SK-N-SH (cell line): ENCODE data around the gene PRKRIP1. TPM values are rescaled to one million over a fixed set of nuclear protein-coding genes. Genes with fewer than 3 reads are reported as not detected.

Experiments
- CTCF ChIA-PET: fragments of 300-600, 350-600 bp; formaldehyde crosslinking; extraction: SDS; loops from one replicate; lab custom pipeline; 2021; lab: Yijun Ruan, JAX
- POLR2A ChIA-PET: fragments of 350-600 bp; sonication (Branson Sonifier 250); formaldehyde crosslinking; extraction: SDS; loops from one replicate; lab custom pipeline; 2020; ENCODE audit warnings: antibody characterized with exemption, inconsistent platforms; lab: Yijun Ruan, JAX
- DNase-seq: peaks from one replicate; pipeline ENCODE4 v3.0.0; 2012
- H2AFZ ChIP-seq: fragments of 200-600 bp; sonication (generic); 2 replicates; pipeline ENCODE4 v1.8.1; 2016; ENCODE audit warnings: antibody characterized with exemption, mild to moderate bottlenecking, low read depth
- H3F3A ChIP-seq: fragments of 200-600 bp; sonication (generic); replicated peaks from 2 replicates; pipeline ENCODE3; 2016; ENCODE audit warnings: antibody characterized with exemption, mild to moderate bottlenecking; ENCODE audit not compliant: insufficient read depth
- H3K27ac ChIP-seq, 2 experiments: fragments of 200-500 bp in 1 of 2; fragments of 200-600 bp in 1 of 2; sonication (Bioruptor generic) in 1 of 2; sonication (generic), shearing (Covaris generic) in 1 of 2; 2 replicates each; pipeline versions ENCODE4 v1.5.1 to v1.6.1; 2014 to 2016; ENCODE audit warnings: low read depth in 2 of 2, inconsistent platforms in 1 of 2, low read length in 1 of 2, mild to moderate bottlenecking in 1 of 2, mixed read lengths in 1 of 2
- H3K27me3 ChIP-seq: fragments of 200-600 bp; sonication (generic), shearing (Covaris generic); 2 replicates; pipeline ENCODE4 v1.6.1; 2016; ENCODE audit warnings: mixed run types; ENCODE audit not compliant: insufficient read depth
- H3K36me3 ChIP-seq, 2 experiments: fragments of 200-500 bp in 1 of 2; fragments of 200-600 bp in 1 of 2; sonication (Bioruptor generic) in 1 of 2; sonication (generic) in 1 of 2; replicated peaks in 1 of 2; 2 replicates each; pipeline versions ENCODE3 to v1.5.1; 2014 to 2016; ENCODE audit warnings: low read length in 1 of 2, mild to moderate bottlenecking in 1 of 2; ENCODE audit not compliant: insufficient read depth in 2 of 2, control insufficient read depth in 1 of 2
- H3K4me1 ChIP-seq, 2 experiments: fragments of 200-500 bp in 1 of 2; fragments of 200-600 bp in 1 of 2; sonication (Bioruptor generic) in 1 of 2; sonication (generic), shearing (Covaris generic) in 1 of 2; 2 replicates each; pipeline versions ENCODE4 v1.5.1 to v1.6.1; 2014 to 2016; ENCODE audit warnings: low read depth in 1 of 2, low read length in 1 of 2, mixed run types in 1 of 2; ENCODE audit not compliant: insufficient read depth in 2 of 2, control insufficient read depth in 1 of 2
- H3K4me2 ChIP-seq: fragments of 200-600 bp; sonication (generic), shearing (Covaris generic); 2 replicates; pipeline ENCODE4 v1.6.1; 2017; ENCODE audit warnings: mixed run types
- H3K4me3 ChIP-seq, 2 experiments: fragments of 200-500 bp in 1 of 2; fragments of 200-600 bp in 1 of 2; sonication (Bioruptor generic) in 1 of 2; sonication (generic), shearing (Covaris generic) in 1 of 2; 2 replicates each; pipeline versions ENCODE4 v1.5.1 to v1.8.1; 2014 to 2016; ENCODE audit warnings: low read depth in 2 of 2, inconsistent platforms in 1 of 2, low read length in 1 of 2, mild to moderate bottlenecking in 1 of 2, mixed read lengths in 1 of 2, moderate library complexity in 1 of 2
- H3K79me2 ChIP-seq: fragments of 200-600 bp; sonication (generic); 2 replicates; pipeline ENCODE4 v1.8.1; 2017; ENCODE audit warnings: mild to moderate bottlenecking; ENCODE audit not compliant: insufficient read depth
- H3K9ac ChIP-seq: fragments of 200-600 bp; sonication (generic); 2 replicates; pipeline ENCODE4 v1.6.1; 2017; ENCODE audit warnings: mixed run types
- H3K9me2 ChIP-seq: fragments of 200-600 bp; sonication (generic); 2 replicates; pipeline ENCODE4 v1.6.1; 2017; ENCODE audit warnings: mixed run types
- H3K9me3 ChIP-seq: fragments of 200-600 bp; sonication (generic); 2 replicates; pipeline ENCODE4 v1.6.1; 2017; ENCODE audit warnings: mixed run types, mild to moderate bottlenecking, moderate library complexity
- H4K20me1 ChIP-seq: fragments of 200-600 bp; sonication (generic); 2 replicates; pipeline ENCODE4 v1.6.1; 2017; ENCODE audit warnings: mild to moderate bottlenecking, mixed run types; ENCODE audit not compliant: insufficient read depth
- ELF1 ChIP-seq: IDR thresholded peaks from 2 replicates; pipeline ENCODE4 v1.4.0; 2012
- EZH2phosphoT487 ChIP-seq: fragments of 200-600 bp; sonication (generic); IDR thresholded peaks from 2 replicates; pipeline ENCODE4 v1.6.1; 2017; ENCODE audit warnings: low read depth, mixed run types, mild to moderate bottlenecking, antibody characterized with exemption, moderate library complexity, borderline replicate concordance
- FOSL2 ChIP-seq: IDR thresholded peaks from 2 replicates; pipeline ENCODE4 v1.4.0; 2012; ENCODE audit warnings: low read depth, mild to moderate bottlenecking, moderate library complexity, borderline replicate concordance
- FOXJ3 ChIP-seq: sonication (generic); formaldehyde crosslinking; IDR thresholded peaks from 2 replicates; pipeline ENCODE4 v1.5.1; 2020; ENCODE audit warnings: mild to moderate bottlenecking, missing genetic modification reagents
- GABPA ChIP-seq: IDR thresholded peaks from 2 replicates; pipeline ENCODE4 v1.4.0; 2012; ENCODE audit warnings: low read depth, mild to moderate bottlenecking
- MEF2A ChIP-seq: IDR thresholded peaks from 2 replicates; pipeline ENCODE4 v1.4.0; 2012; ENCODE audit warnings: low read depth, borderline replicate concordance
- NFIC ChIP-seq: IDR thresholded peaks from 2 replicates; pipeline ENCODE4 v1.4.0; 2012; ENCODE audit warnings: borderline replicate concordance
- POLR2AphosphoS5 ChIP-seq: IDR thresholded peaks from 2 replicates; pipeline ENCODE4 v1.6.1; 2012; ENCODE audit warnings: low read depth, low read length
- RAD21 ChIP-seq: IDR thresholded peaks from 2 replicates; pipeline ENCODE4 v1.6.1; 2012; ENCODE audit warnings: mild to moderate bottlenecking, low read length
- RXRA ChIP-seq: IDR thresholded peaks from 2 replicates; pipeline ENCODE4 v1.4.0; 2012; ENCODE audit warnings: low read depth, mild to moderate bottlenecking, borderline replicate concordance
- SMC3 ChIP-seq: IDR thresholded peaks from 2 replicates; pipeline ENCODE4 v1.6.1; 2012; ENCODE audit warnings: low read depth, low read length, improper control_type of control experiment
- TAF1 ChIP-seq: IDR thresholded peaks from 2 replicates; pipeline ENCODE4 v1.6.1; 2012; ENCODE audit warnings: low read depth, mild to moderate bottlenecking, low read length, moderate library complexity, borderline replicate concordance
- TCF12 ChIP-seq: IDR thresholded peaks from 2 replicates; pipeline ENCODE4 v1.4.0; 2012
- WGBS: methylation state at CpG from one replicate; pipeline ENCODE4 v1.1.6; 2017; ENCODE audit warnings: low lambda C conversion rate; 5-methylcytosine and 5-hydroxymethylcytosine counted together
- polyA plus RNA-seq, 3 experiments: library from polyadenylated mRNA; depleted of rRNA; stranded (reverse); fragments of >200 nt; gene quantifications; 2 replicates each; pipeline ENCODE4 v1.2.3, GENCODE V29; 2012
- TF ChIP-seq, protein P1 (sequence below): fragments of 150-350 bp; IDR thresholded peaks from 2 replicates; pipeline ENCODE4 v1.6.1; 2017; ENCODE audit warnings: antibody characterized with exemption, low read length, low read depth, borderline replicate concordance
- TF ChIP-seq, protein P2 (sequence below): IDR thresholded peaks from 2 replicates; pipeline ENCODE4; 2012
- TF ChIP-seq, protein P3 (sequence below): fragments of 150-350 bp; IDR thresholded peaks from 2 replicates; pipeline ENCODE4 v1.6.1; 2016; ENCODE audit warnings: mild to moderate bottlenecking, low read depth, low read length
- TF ChIP-seq, protein P4 (sequence below): IDR thresholded peaks from 2 replicates; pipeline ENCODE4 v1.4.0; 2012; ENCODE audit warnings: low read depth
- TF ChIP-seq, protein P5 (sequence below): IDR thresholded peaks from 2 replicates; pipeline ENCODE4 v1.4.0; 2012; ENCODE audit warnings: low read depth, borderline replicate concordance

PRKRIP1 gene
- polyA plus RNA-seq, 1 of the 3 experiments (the other 2 are of a cell fraction) = 41.2 TPM

DNA sequence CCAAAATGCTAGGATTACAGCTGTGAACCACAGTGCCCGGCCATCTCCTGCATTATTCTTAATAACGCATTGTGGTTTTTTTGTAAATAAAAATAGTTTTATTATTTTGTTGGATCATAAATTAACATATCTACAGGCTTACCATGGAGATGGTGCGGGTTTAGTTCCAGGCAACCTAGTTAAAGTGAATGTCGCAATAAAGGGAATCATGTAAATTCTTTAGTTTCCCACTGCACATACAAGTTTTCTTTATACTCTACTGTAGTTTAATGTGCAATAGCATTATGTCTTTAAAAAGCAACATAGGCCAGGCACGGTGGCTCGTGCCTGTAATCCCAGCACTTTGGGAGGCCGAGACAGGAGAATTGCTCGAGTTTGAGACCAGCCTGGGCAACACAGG lies 2.4 kb downstream of the PRKRIP1 start:
- no peak for DNase-seq
- Histone ChIP-seq H2AFZ (no peak overlapping the region), H3K9me3 (no peaks in the 10 kb centered on the region), H3K4me2 (no peak overlapping the region), H3K79me2 (peaks cover 34% of the 10 kb centered on the region), H3K9me2 (no peaks in the 10 kb centered on the region), H3F3A (peaks cover 40% of the 10 kb centered on the region), H3K9ac (no peak overlapping the region), H4K20me1 (no peaks in the 10 kb centered on the region), H3K36me3 (peaks cover 31 to 58% of the 10 kb centered on the region in 2 experiments), H3K27me3 (no peaks in the 10 kb centered on the region), H3K4me1 (peaks cover 0 to 7% of the 10 kb centered on the region in 2 experiments; a peak in 2 of 4 replicates), H3K4me3 (no peak overlapping the region), H3K27ac (no peak overlapping the region)
- CTCF ChIA-PET = interaction anchor here (1.0 to 18.3 kb wide), 4 partner anchors 8 to 115 kb away, joined by 3 to 421 read pairs (median 4); partner anchors contain the start of genes ORAI2 and SH2B2
- TF ChIP-seq SMC3 (no peak), GABPA (no peak), NFIC (no peak), MEF2A (no peak), EZH2phosphoT487 (no peak), POLR2AphosphoS5 (no peak), RAD21 (no peak), ELF1 (no peak), FOXJ3 (CRISPR knock-in tag) (no peak), TAF1 (no peak), FOSL2 (no peak), TCF12 (no peak), RXRA (no peak)
- TF ChIP-seq, protein P1, sequence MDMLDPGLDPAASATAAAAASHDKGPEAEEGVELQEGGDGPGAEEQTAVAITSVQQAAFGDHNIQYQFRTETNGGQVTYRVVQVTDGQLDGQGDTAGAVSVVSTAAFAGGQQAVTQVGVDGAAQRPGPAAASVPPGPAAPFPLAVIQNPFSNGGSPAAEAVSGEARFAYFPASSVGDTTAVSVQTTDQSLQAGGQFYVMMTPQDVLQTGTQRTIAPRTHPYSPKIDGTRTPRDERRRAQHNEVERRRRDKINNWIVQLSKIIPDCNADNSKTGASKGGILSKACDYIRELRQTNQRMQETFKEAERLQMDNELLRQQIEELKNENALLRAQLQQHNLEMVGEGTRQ = no peak
- TF ChIP-seq, protein P2, sequence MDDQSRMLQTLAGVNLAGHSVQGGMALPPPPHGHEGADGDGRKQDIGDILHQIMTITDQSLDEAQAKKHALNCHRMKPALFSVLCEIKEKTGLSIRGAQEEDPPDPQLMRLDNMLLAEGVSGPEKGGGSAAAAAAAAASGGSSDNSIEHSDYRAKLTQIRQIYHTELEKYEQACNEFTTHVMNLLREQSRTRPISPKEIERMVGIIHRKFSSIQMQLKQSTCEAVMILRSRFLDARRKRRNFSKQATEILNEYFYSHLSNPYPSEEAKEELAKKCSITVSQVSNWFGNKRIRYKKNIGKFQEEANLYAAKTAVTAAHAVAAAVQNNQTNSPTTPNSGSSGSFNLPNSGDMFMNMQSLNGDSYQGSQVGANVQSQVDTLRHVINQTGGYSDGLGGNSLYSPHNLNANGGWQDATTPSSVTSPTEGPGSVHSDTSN = no peak
- TF ChIP-seq, protein P3, sequence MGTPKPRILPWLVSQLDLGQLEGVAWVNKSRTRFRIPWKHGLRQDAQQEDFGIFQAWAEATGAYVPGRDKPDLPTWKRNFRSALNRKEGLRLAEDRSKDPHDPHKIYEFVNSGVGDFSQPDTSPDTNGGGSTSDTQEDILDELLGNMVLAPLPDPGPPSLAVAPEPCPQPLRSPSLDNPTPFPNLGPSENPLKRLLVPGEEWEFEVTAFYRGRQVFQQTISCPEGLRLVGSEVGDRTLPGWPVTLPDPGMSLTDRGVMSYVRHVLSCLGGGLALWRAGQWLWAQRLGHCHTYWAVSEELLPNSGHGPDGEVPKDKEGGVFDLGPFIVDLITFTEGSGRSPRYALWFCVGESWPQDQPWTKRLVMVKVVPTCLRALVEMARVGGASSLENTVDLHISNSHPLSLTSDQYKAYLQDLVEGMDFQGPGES = no peak
- TF ChIP-seq, protein P4, sequence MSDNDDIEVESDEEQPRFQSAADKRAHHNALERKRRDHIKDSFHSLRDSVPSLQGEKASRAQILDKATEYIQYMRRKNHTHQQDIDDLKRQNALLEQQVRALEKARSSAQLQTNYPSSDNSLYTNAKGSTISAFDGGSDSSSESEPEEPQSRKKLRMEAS = no peak
- TF ChIP-seq, protein P5, sequence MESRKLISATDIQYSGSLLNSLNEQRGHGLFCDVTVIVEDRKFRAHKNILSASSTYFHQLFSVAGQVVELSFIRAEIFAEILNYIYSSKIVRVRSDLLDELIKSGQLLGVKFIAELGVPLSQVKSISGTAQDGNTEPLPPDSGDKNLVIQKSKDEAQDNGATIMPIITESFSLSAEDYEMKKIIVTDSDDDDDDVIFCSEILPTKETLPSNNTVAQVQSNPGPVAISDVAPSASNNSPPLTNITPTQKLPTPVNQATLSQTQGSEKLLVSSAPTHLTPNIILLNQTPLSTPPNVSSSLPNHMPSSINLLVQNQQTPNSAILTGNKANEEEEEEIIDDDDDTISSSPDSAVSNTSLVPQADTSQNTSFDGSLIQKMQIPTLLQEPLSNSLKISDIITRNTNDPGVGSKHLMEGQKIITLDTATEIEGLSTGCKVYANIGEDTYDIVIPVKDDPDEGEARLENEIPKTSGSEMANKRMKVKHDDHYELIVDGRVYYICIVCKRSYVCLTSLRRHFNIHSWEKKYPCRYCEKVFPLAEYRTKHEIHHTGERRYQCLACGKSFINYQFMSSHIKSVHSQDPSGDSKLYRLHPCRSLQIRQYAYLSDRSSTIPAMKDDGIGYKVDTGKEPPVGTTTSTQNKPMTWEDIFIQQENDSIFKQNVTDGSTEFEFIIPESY = no peak
- WGBS = 93% methylated on average over 8 of the region's 8 CpGs
- POLR2A ChIA-PET = interaction anchor here (0.7 kb wide), 1 partner anchor 67 kb away, joined by 5 read pairs; no protein-coding TSS in a partner anchor
